Body of pancreas (tissue), 4 donors: Measurements from ENCODE around the gene PTPRCAP.

ENCODE experiments used
- POLR2A ChIP-seq, 3 donors: fragments of 450-650 bp; IDR thresholded peaks; one replicate each; pipeline ENCODE4 v1.6.1; 2016; ENCODE audit warnings: antibody characterized with exemption in 3 of 3, mild to moderate bottlenecking in 2 of 3
- TF ChIP-seq, protein P1 (sequence below), 7 experiments: fragments of 450-650 bp in 4 of 7; fragments of 200-600 bp in 3 of 7; sonication (generic) in 3 of 7; IDR thresholded peaks; one replicate each; pipeline ENCODE4 v1.5.1; 2016 to 2019; ENCODE audit warnings: antibody characterized with exemption in 7 of 7

DNA sequence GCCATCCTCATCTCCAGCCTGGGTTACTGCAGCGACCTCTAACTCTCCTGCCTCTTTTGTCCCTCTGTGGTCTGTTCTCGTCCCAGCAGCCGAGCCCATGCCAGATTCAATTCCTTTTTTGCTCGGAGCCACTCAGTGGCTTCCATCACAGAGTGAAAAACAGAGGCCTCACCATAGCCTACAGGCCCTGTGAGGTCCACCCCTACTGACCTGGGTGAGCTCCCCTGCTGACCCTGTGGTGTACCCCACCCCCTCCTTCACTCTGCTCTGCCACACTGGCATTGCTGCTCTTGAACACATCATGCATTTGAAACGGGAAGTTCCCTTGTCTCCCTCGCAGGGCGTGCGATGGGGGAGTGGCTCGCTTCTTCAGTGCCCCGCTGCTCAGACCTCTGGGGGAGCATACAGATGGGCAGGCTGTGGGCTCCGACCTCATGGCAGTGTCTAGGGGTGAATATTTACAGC lies 47.4 kb upstream of the PTPRCAP start:
- TF ChIP-seq, protein P1, sequence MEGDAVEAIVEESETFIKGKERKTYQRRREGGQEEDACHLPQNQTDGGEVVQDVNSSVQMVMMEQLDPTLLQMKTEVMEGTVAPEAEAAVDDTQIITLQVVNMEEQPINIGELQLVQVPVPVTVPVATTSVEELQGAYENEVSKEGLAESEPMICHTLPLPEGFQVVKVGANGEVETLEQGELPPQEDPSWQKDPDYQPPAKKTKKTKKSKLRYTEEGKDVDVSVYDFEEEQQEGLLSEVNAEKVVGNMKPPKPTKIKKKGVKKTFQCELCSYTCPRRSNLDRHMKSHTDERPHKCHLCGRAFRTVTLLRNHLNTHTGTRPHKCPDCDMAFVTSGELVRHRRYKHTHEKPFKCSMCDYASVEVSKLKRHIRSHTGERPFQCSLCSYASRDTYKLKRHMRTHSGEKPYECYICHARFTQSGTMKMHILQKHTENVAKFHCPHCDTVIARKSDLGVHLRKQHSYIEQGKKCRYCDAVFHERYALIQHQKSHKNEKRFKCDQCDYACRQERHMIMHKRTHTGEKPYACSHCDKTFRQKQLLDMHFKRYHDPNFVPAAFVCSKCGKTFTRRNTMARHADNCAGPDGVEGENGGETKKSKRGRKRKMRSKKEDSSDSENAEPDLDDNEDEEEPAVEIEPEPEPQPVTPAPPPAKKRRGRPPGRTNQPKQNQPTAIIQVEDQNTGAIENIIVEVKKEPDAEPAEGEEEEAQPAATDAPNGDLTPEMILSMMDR (IDR thresholded peaks at IDR 0.05) = no peak
- no peak for TF ChIP-seq POLR2A (IDR thresholded peaks at IDR 0.05)
